ENCODE results near the gene MYNN.

MYNN gene

GRCh38 chr3:169812332-169813235, 39.4 kb downstream of the MYNN start, which contains the start of the genes LRRC34 and LRRIQ4 (continued):
- TF ChIP-seq ZNF449 (tag by site-specific recombination; IDR thresholded peaks at IDR 0.05) (0 out of 2 replicates have a peak, but pooled peaks have one; percentile 50), PRDM2 (tag by site-specific recombination; IDR thresholded peaks at IDR 0.05; ENCODE audit: borderline replicate concordance) (no peak), ZNF843 (tag by site-specific recombination; IDR thresholded peaks at IDR 0.05) (no peak), ZNF223 (tag by site-specific recombination; IDR thresholded peaks at IDR 0.05) (no peak), ZNF747 (tag by site-specific recombination; IDR thresholded peaks at IDR 0.05) (no peak), ELK4 (IDR thresholded peaks at IDR 0.05; ENCODE audit: borderline replicate concordance, low read depth, low read length) (no peak), ZNF324 (tag by site-specific recombination; IDR thresholded peaks at IDR 0.05) (no peak; the same call in 1 of the 2 replicates), ZNF157 (tag by site-specific recombination; IDR thresholded peaks at IDR 0.05) (no peak), ZSCAN18 (tag by site-specific recombination; IDR thresholded peaks at IDR 0.05) (no peak), ZNF175 (tag by site-specific recombination; IDR thresholded peaks at IDR 0.05) (no peak), PRDM1 (tag by site-specific recombination; IDR thresholded peaks at IDR 0.05) (no peak), ZNF48 (tag by site-specific recombination; IDR thresholded peaks at IDR 0.05) (no peak), YY1 (tag by site-specific recombination; IDR thresholded peaks at IDR 0.05) (peak; percentile 67), SP3 (tag by site-specific recombination; IDR thresholded peaks at IDR 0.05) (peak; percentile 54; the same call in 1 of the 2 replicates), ZNF777 (tag by site-specific recombination; IDR thresholded peaks at IDR 0.05; ENCODE audit: borderline replicate concordance) (no peak), SP2 (tag by site-specific recombination; IDR thresholded peaks at IDR 0.05) (peak; percentile 61), ZFP41 (tag by site-specific recombination; IDR thresholded peaks at IDR 0.05; ENCODE audit: borderline replicate concordance) (no peak), ZNF776 (tag by site-specific recombination; IDR thresholded peaks at IDR 0.05; ENCODE audit: borderline replicate concordance) (no peak), ZNF133 (tag by site-specific recombination; IDR thresholded peaks at IDR 0.05) (no peak), ZNF561 (tag by site-specific recombination; IDR thresholded peaks at IDR 0.05; ENCODE audit: borderline replicate concordance) (peak; percentile 54; the same call in 1 of the 2 replicates), ZNF488 (tag by site-specific recombination; IDR thresholded peaks at IDR 0.05) (no peak), ZNF280C (tag by site-specific recombination; IDR thresholded peaks at IDR 0.05) (no peak), KLF1 (tag by site-specific recombination; IDR thresholded peaks at IDR 0.05) (peak; percentile 37; the same call in 1 of the 2 replicates), SP7 (tag by site-specific recombination; IDR thresholded peaks at IDR 0.05) (0 out of 2 replicates have a peak, but pooled peaks have one; percentile 29)
